ENCODE data around the gene RAPGEF5.

DNA sequence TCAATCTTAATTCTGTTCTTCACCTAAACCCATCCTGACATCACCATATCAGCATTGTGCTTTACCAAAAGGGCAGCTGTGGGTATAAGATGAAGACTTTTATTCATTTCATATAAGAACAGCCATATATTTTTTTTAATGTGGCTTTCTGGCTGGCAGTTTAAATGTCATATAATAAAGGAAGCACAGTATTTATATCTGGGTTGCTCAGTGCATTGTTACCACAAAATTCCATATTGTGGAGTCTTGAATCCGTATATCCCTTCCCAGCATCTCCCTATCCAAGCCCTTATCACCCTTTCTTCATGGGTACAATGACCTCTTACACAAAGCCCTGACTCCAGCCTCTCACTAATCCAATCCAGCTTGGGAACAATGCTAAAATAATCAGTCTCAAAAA is 125.8 kb downstream of the RAPGEF5 start:
- TF ChIP-seq, protein P1, sequence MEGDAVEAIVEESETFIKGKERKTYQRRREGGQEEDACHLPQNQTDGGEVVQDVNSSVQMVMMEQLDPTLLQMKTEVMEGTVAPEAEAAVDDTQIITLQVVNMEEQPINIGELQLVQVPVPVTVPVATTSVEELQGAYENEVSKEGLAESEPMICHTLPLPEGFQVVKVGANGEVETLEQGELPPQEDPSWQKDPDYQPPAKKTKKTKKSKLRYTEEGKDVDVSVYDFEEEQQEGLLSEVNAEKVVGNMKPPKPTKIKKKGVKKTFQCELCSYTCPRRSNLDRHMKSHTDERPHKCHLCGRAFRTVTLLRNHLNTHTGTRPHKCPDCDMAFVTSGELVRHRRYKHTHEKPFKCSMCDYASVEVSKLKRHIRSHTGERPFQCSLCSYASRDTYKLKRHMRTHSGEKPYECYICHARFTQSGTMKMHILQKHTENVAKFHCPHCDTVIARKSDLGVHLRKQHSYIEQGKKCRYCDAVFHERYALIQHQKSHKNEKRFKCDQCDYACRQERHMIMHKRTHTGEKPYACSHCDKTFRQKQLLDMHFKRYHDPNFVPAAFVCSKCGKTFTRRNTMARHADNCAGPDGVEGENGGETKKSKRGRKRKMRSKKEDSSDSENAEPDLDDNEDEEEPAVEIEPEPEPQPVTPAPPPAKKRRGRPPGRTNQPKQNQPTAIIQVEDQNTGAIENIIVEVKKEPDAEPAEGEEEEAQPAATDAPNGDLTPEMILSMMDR (IDR thresholded peaks at IDR 0.05; ENCODE audit: low read depth, low read length, missing input control) = no peak
- TF ChIP-seq, protein P2, sequence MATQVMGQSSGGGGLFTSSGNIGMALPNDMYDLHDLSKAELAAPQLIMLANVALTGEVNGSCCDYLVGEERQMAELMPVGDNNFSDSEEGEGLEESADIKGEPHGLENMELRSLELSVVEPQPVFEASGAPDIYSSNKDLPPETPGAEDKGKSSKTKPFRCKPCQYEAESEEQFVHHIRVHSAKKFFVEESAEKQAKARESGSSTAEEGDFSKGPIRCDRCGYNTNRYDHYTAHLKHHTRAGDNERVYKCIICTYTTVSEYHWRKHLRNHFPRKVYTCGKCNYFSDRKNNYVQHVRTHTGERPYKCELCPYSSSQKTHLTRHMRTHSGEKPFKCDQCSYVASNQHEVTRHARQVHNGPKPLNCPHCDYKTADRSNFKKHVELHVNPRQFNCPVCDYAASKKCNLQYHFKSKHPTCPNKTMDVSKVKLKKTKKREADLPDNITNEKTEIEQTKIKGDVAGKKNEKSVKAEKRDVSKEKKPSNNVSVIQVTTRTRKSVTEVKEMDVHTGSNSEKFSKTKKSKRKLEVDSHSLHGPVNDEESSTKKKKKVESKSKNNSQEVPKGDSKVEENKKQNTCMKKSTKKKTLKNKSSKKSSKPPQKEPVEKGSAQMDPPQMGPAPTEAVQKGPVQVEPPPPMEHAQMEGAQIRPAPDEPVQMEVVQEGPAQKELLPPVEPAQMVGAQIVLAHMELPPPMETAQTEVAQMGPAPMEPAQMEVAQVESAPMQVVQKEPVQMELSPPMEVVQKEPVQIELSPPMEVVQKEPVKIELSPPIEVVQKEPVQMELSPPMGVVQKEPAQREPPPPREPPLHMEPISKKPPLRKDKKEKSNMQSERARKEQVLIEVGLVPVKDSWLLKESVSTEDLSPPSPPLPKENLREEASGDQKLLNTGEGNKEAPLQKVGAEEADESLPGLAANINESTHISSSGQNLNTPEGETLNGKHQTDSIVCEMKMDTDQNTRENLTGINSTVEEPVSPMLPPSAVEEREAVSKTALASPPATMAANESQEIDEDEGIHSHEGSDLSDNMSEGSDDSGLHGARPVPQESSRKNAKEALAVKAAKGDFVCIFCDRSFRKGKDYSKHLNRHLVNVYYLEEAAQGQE (IDR thresholded peaks at IDR 0.05) = no peak
- TF ChIP-seq TAF1 (conservative IDR thresholded peaks at IDR 0.05) (no peak), SP1 (IDR thresholded peaks at IDR 0.05) (no peak), JUND (IDR thresholded peaks at IDR 0.05) (no peak), RXRA (IDR thresholded peaks at IDR 0.05) (no peak), YY1 (IDR thresholded peaks at IDR 0.05) (no peak), FOXA1 (IDR thresholded peaks at IDR 0.05) (no peak), RAD21 (IDR thresholded peaks at IDR 0.05) (no peak)
- TF ChIP-seq, protein P3, sequence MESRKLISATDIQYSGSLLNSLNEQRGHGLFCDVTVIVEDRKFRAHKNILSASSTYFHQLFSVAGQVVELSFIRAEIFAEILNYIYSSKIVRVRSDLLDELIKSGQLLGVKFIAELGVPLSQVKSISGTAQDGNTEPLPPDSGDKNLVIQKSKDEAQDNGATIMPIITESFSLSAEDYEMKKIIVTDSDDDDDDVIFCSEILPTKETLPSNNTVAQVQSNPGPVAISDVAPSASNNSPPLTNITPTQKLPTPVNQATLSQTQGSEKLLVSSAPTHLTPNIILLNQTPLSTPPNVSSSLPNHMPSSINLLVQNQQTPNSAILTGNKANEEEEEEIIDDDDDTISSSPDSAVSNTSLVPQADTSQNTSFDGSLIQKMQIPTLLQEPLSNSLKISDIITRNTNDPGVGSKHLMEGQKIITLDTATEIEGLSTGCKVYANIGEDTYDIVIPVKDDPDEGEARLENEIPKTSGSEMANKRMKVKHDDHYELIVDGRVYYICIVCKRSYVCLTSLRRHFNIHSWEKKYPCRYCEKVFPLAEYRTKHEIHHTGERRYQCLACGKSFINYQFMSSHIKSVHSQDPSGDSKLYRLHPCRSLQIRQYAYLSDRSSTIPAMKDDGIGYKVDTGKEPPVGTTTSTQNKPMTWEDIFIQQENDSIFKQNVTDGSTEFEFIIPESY (IDR thresholded peaks at IDR 0.05) = no peak
- TF ChIP-seq, protein P4, sequence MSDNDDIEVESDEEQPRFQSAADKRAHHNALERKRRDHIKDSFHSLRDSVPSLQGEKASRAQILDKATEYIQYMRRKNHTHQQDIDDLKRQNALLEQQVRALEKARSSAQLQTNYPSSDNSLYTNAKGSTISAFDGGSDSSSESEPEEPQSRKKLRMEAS (IDR thresholded peaks at IDR 0.05) = no peak
- TF ChIP-seq, protein P5, sequence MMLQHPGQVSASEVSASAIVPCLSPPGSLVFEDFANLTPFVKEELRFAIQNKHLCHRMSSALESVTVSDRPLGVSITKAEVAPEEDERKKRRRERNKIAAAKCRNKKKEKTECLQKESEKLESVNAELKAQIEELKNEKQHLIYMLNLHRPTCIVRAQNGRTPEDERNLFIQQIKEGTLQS (IDR thresholded peaks at IDR 0.05) = no peak
